H1 (cell line): Measurements from ENCODE around the gene EBF3.

Experiments
- ATF3 ChIP-seq: IDR thresholded peaks from 2 replicates; pipeline ENCODE4 v1.6.1; 2011; ENCODE audit warnings: low read depth, mild to moderate bottlenecking, low read length; ENCODE audit not compliant: insufficient read depth
- BCL11A ChIP-seq, 2 experiments: IDR thresholded peaks; one replicate each; pipeline ENCODE4 v1.6.1; 2011; ENCODE audit warnings: low read depth in 2 of 2, low read length in 2 of 2, mild to moderate bottlenecking in 2 of 2
- CTCF ChIP-seq, 3 experiments: IDR thresholded peaks; 1 replicate in 2 of 3; 2 replicates in 1 of 3; pipeline versions ENCODE4 v1.5.1 to v1.6.1; 2011; ENCODE audit warnings: low read length in 3 of 3, mild to moderate bottlenecking in 3 of 3, inconsistent platforms in 2 of 3, low read depth in 1 of 3, moderate library complexity in 1 of 3; ENCODE audit not compliant: insufficient read depth in 1 of 3; ENCODE audit errors: control extremely low read depth in 1 of 3
- HDAC2 ChIP-seq, 2 experiments: fragments of 300-600 bp in 1 of 2; sonication (generic) in 1 of 2; IDR thresholded peaks; 2 replicates each; pipeline ENCODE4 v1.6.1; 2011 to 2012; ENCODE audit warnings: low read depth in 2 of 2, low read length in 2 of 2, mild to moderate bottlenecking in 2 of 2, moderate library complexity in 2 of 2, borderline replicate concordance in 1 of 2, inconsistent platforms in 1 of 2
- POLR2A ChIP-seq, 2 experiments: IDR thresholded peaks; 1 replicate in 1 of 2; 2 replicates in 1 of 2; pipeline ENCODE4 v1.6.1; 2011; ENCODE audit warnings: low read depth in 2 of 2, low read length in 2 of 2, mild to moderate bottlenecking in 2 of 2; ENCODE audit errors: control extremely low read depth in 1 of 2
- RAD21 ChIP-seq, 2 experiments: IDR thresholded peaks in 1 of 2; conservative IDR thresholded peaks in 1 of 2; 2 replicates each; pipeline ENCODE4 v1.6.1; 2011; ENCODE audit warnings: low read depth in 2 of 2, low read length in 2 of 2, improper control_type of control experiment in 1 of 2, inconsistent platforms in 1 of 2, mild to moderate bottlenecking in 1 of 2, moderate library complexity in 1 of 2
- RFX5 ChIP-seq: IDR thresholded peaks from 2 replicates; pipeline ENCODE4 v1.6.1; 2011; ENCODE audit warnings: low read depth, low read length, improper control_type of control experiment, borderline replicate concordance
- TEAD4 ChIP-seq: IDR thresholded peaks from 2 replicates; pipeline ENCODE4 v1.6.1; 2012; ENCODE audit warnings: low read depth, low read length, inconsistent platforms, mixed read lengths

GRCh38 chr10:129787557-129787956 is 176.5 kb downstream of the EBF3 start:
- TF ChIP-seq POLR2A (IDR thresholded peaks at IDR 0.05; ENCODE audit: control extremely low read depth in 1 of 2, low read depth in 2 of 2, low read length in 2 of 2) (no peak), ATF3 (no peak), CTCF (IDR thresholded peaks at IDR 0.05; ENCODE audit: control extremely low read depth in 1 of 3, insufficient read depth in 1 of 3, low read depth in 1 of 3, low read length in 3 of 3) (no peak), BCL11A (IDR thresholded peaks at IDR 0.05; ENCODE audit: low read depth in 2 of 2, low read length in 2 of 2) (no peak), RAD21 (IDR thresholded peaks at IDR 0.05 in 1 of 2, conservative IDR thresholded peaks at IDR 0.05 in 1 of 2; ENCODE audit: low read depth in 2 of 2, low read length in 2 of 2) (no peak), TEAD4 (no peak), RFX5 (no peak), HDAC2 (IDR thresholded peaks at IDR 0.05; ENCODE audit: borderline replicate concordance in 1 of 2, low read depth in 2 of 2, low read length in 2 of 2) (no peak)
